Spleen (tissue), 11 donors: Measurements from ENCODE around the gene NCOA7. TPM values are rescaled to one million over a fixed set of nuclear protein-coding genes. Genes with fewer than 3 reads are reported as not detected.

Source experiments
- DNase-seq: peaks from one replicate; pipeline ENCODE4 v3.0.0-alpha.2; 2020
- H3K27ac ChIP-seq, 8 donors: fragments of 200-600 bp; sonication (generic) in 7 of 8; 1 replicate in 4 of 8; 2 replicates in 4 of 8; pipeline versions ENCODE4 v1.5.0 to v1.8.0; 2016 to 2021; ENCODE audit warnings: inconsistent platforms in 4 of 8, mild to moderate bottlenecking in 4 of 8, moderate library complexity in 1 of 8
- H3K27me3 ChIP-seq, 7 donors: fragments of 200-600 bp; sonication (generic) in 6 of 7; replicated peaks in 1 of 7; 1 replicate in 4 of 7; 2 replicates in 3 of 7; pipeline versions ENCODE4 v1.5.0 to v1.8.0; 2016 to 2021; ENCODE audit warnings: inconsistent platforms in 3 of 7, mild to moderate bottlenecking in 1 of 7
- H3K36me3 ChIP-seq, 6 donors: fragments of 200-600 bp; sonication (generic) in 5 of 6; 1 replicate in 4 of 6; 2 replicates in 2 of 6; pipeline versions ENCODE4 v1.5.0 to v1.8.0; 2016 to 2021; ENCODE audit warnings: inconsistent platforms in 2 of 6
- H3K4me1 ChIP-seq, 6 donors: fragments of 200-600 bp; sonication (generic) in 5 of 6; 1 replicate in 3 of 6; 2 replicates in 3 of 6; pipeline versions ENCODE4 v1.5.0 to v1.8.0; 2016 to 2021; ENCODE audit warnings: inconsistent platforms in 3 of 6
- H3K4me3 ChIP-seq, 8 donors: fragments of 200-600 bp; sonication (generic) in 7 of 8; 1 replicate in 4 of 8; 2 replicates in 4 of 8; pipeline versions ENCODE4 v1.5.0 to v1.8.0; 2016 to 2021; ENCODE audit warnings: inconsistent platforms in 4 of 8, mild to moderate bottlenecking in 4 of 8, moderate library complexity in 2 of 8
- H3K9me3 ChIP-seq, 8 donors: fragments of 200-600 bp; sonication (generic) in 7 of 8; 1 replicate in 4 of 8; 2 replicates in 4 of 8; pipeline versions ENCODE4 v1.5.0 to v1.8.0; 2016 to 2021; ENCODE audit warnings: inconsistent platforms in 4 of 8
- CTCF ChIP-seq, 11 experiments: fragments of 200-600 bp in 7 of 11; fragments of 450-650 bp in 4 of 11; sonication (generic) in 4 of 11; IDR thresholded peaks in 8 of 11; conservative IDR thresholded peaks in 3 of 11; 1 replicate in 7 of 11; 2 replicates in 4 of 11; pipeline versions ENCODE4 v1.4.0 to v1.8.0; 2016 to 2021; ENCODE audit warnings: antibody characterized with exemption in 11 of 11, inconsistent platforms in 4 of 11, mild to moderate bottlenecking in 1 of 11
- POLR2A ChIP-seq, 3 donors: fragments of 450-650 bp; IDR thresholded peaks; one replicate each; pipeline ENCODE4 v1.5.1; 2017; ENCODE audit warnings: antibody characterized with exemption in 3 of 3, mild to moderate bottlenecking in 1 of 3
- POLR2AphosphoS5 ChIP-seq, 3 donors: sonication (generic); formaldehyde crosslinking; IDR thresholded peaks; one replicate each; pipeline ENCODE4 v1.5.1; 2017; ENCODE audit warnings: antibody characterized with exemption in 3 of 3
- WGBS, 5 donors: extraction: QIAGEN DNeasy Blood & Tissue Kit in 3 of 5; methylation state at CpG; one replicate each; pipeline versions ENCODE4 v1.1.5 to v1.1.7; 2013 to 2018; 5-methylcytosine and 5-hydroxymethylcytosine counted together
- intact Hi-C: fragments of 100-400 bp; cut with DNase I; formaldehyde crosslinking; loops from one replicate; pipeline ENCODE4 v1.15.0; 2023; ENCODE audit warnings: low total_unique reads
- polyA plus RNA-seq, 3 donors: library from polyadenylated mRNA; stranded (reverse); fragments of 200-250 nt; gene quantifications; one replicate each; pipeline ENCODE4 v1.2.1, GENCODE V29; 2013
- total RNA-seq, 7 donors: library from RNA; depleted of rRNA in 3 of 7; stranded (reverse); fragments of >200 nt in 3 of 7; fragmentation: NEBNext Ultra II Directional in 4 of 7; extraction: Animal tissue kit (Norgen Biotek cat#: 25700) in 4 of 7; gene quantifications; one replicate each; pipeline versions ENCODE4 v1.1.0 to v1.2.1, GENCODE V29; 2016 to 2021
- donor health status: healthy with polysubstance abuse.
- donor health status: DM: no; HTN: no; CAD: no; lungs with moderate emphysema.
- donor health status: DM: no; HTN: no; CAD: no.
- donor health status: Bipolar disorder and iron deficiency.
- donor health status: healthy.
- donor health status: DM: no; HTN: no; CAD: no.
- donor health status: DM: yes; HTN: yes; CAD: no.

Gene NCOA7
- total and polyA plus RNA-seq, 10 donors, result 11.8 to 84.3 (median 43.1) TPM

GRCh38 chr6:125962900-125963497, 172.2 kb downstream of the NCOA7 start:
- Histone ChIP-seq H3K27me3 (no peaks in the 10 kb centered on the region), H3K27ac (no peak overlapping the region), H3K4me1 (peaks cover 2 to 61% (median 24%) of the 10 kb centered on the region in 6 donors), H3K36me3 (peaks cover 0 to 24% (median 9%) of the 10 kb centered on the region in 6 donors), H3K9me3 (no peaks in the 10 kb centered on the region), H3K4me3 (no peak overlapping the region)
- WGBS, 5 donors, result 91 to 94% (median 94%) methylated on average over 8 of the region's 8 CpGs
- TF ChIP-seq CTCF (IDR thresholded peaks at IDR 0.05 in 8 of 11, conservative IDR thresholded peaks at IDR 0.05 in 3 of 11) (no peak), POLR2A (IDR thresholded peaks at IDR 0.05) (no peak), POLR2AphosphoS5 (IDR thresholded peaks at IDR 0.05) (no peak)
- no peak for DNase-seq
- intact Hi-C loops, result no loop called here

- Histone ChIP-seq H3K4me3 (no peak overlapping the region), H3K27ac (no peak overlapping the region), H3K9me3 (no peaks in the 10 kb centered on the region), H3K36me3 (peaks cover 0 to 32% (median 11%) of the 10 kb centered on the region in 6 donors), H3K4me1 (peaks cover 0 to 60% (median 16%) of the 10 kb centered on the region in 6 donors), H3K27me3 (no peaks in the 10 kb centered on the region)
- intact Hi-C loops, result no loop called here
- DNase-seq, result no peak
- WGBS, 5 donors, result 87 to 99% (median 91%) methylated on average over 2 of the region's 2 CpGs
- no peak for TF ChIP-seq POLR2AphosphoS5 (IDR thresholded peaks at IDR 0.05)
- TF ChIP-seq CTCF (IDR thresholded peaks at IDR 0.05 in 8 of 11, conservative IDR thresholded peaks at IDR 0.05 in 3 of 11), result no peak
- TF ChIP-seq POLR2A (IDR thresholded peaks at IDR 0.05), result no peak
Observed at GRCh38 chr6:125963817-125964216, 173.1 kb downstream of the NCOA7 start.

- WGBS, 5 donors, result 89 to 98% (median 96%) methylated on average over 1 of the region's 1 CpG
- H3K4me1 ChIP-seq, result peaks cover 0 to 33% (median 2%) of the 10 kb centered on the region in 6 donors
- no peak overlapping the region for H3K4me3 ChIP-seq
- DNase-seq, result no peak
- no peak overlapping the region for H3K27ac ChIP-seq
- H3K36me3 ChIP-seq, result peaks cover 0 to 35% (median 11%) of the 10 kb centered on the region in 6 donors
- no peaks in the 10 kb centered on the region for H3K9me3 ChIP-seq
- TF ChIP-seq POLR2AphosphoS5 (IDR thresholded peaks at IDR 0.05) (no peak), POLR2A (IDR thresholded peaks at IDR 0.05) (no peak), CTCF (IDR thresholded peaks at IDR 0.05 in 8 of 11, conservative IDR thresholded peaks at IDR 0.05 in 3 of 11) (no peak)
- H3K27me3 ChIP-seq, result no peaks in the 10 kb centered on the region
- intact Hi-C loops, result no loop called here
Observed at GRCh38 chr6:125966569-125966968, 175.8 kb downstream of the NCOA7 start.

- H3K9me3 ChIP-seq, result no peaks in the 10 kb centered on the region
- peaks cover 0 to 49% (median 15%) of the 10 kb centered on the region in 6 donors for H3K36me3 ChIP-seq
- H3K27ac ChIP-seq, result no peak overlapping the region
- DNase-seq, result no peak
- H3K4me3 ChIP-seq, result no peak overlapping the region
- TF ChIP-seq POLR2AphosphoS5 (IDR thresholded peaks at IDR 0.05), result no peak
- TF ChIP-seq CTCF (IDR thresholded peaks at IDR 0.05 in 8 of 11, conservative IDR thresholded peaks at IDR 0.05 in 3 of 11), result no peak
- TF ChIP-seq POLR2A (IDR thresholded peaks at IDR 0.05), result no peak
- peaks cover 0 to 20% (median under 1%) of the 10 kb centered on the region in 6 donors for H3K4me1 ChIP-seq
- H3K27me3 ChIP-seq, result no peaks in the 10 kb centered on the region
- WGBS, 5 donors, result 71 to 82% (median 79%) methylated on average over 2 of the region's 2 CpGs
- intact Hi-C loops, result no loop called here
Observed at GRCh38 chr6:125968493-125968892, 177.7 kb downstream of the NCOA7 start.
